Inflammatory macrophage (primary cell): Measurements from ENCODE around the gene ZIC1.

Experiments used
- DNase-seq, 2 donors: peaks; one replicate each; pipeline ENCODE4 v3.0.0-alpha.2; 2020 to 2022
- total RNA-seq, 18 experiments: gene quantifications; one replicate each; lab custom pipeline; 2026; ENCODE audit warnings: mixed read lengths in 6 of 18, inconsistent platforms in 2 of 18; lab: John Stamatoyannopoulos, UW

ZIC1 gene
- total RNA-seq = 0 to 0.15 (median 0) reads per million in 18 experiments

- no peak for DNase-seq
These were observed at the start of gene ZIC1 for GRCh38 chr3:147409143-147410115. TSS of gene ZIC1 (plus strand) at chr3:147409365. CDS start at chr3:147410113, 748 bp downstream.

GRCh38 chr3:147360051-147360439, 49.1 kb upstream of the ZIC1 start:
- DNase-seq = no peak

- no peak for DNase-seq
These were observed 48.3 kb upstream of the ZIC1 start for GRCh38 chr3:147360646-147361453.

GRCh38 chr3:147361454-147362420, 47.4 kb upstream of the ZIC1 start:
- peak; percentile 12 to 27 for DNase-seq

GRCh38 chr3:147364771-147365170, 44.4 kb upstream of the ZIC1 start:
- DNase-seq = no peak

GRCh38 chr3:147365196-147366115, 43.7 kb upstream of the ZIC1 start:
- no peak for DNase-seq

- DNase-seq = no peak
These were observed 41.5 kb upstream of the ZIC1 start for GRCh38 chr3:147367676-147368075.

- DNase-seq = no peak
These were observed 41.0 kb upstream of the ZIC1 start for GRCh38 chr3:147368151-147368550.

- no peak for DNase-seq
These were observed 40.5 kb upstream of the ZIC1 start for GRCh38 chr3:147368561-147369221.

GRCh38 chr3:147369231-147369630, 39.9 kb upstream of the ZIC1 start:
- no peak for DNase-seq

GRCh38 chr3:147369661-147370123, 39.5 kb upstream of the ZIC1 start:
- DNase-seq = no peak

GRCh38 chr3:147370349-147370748, 38.8 kb upstream of the ZIC1 start:
- DNase-seq = no peak

GRCh38 chr3:147371140-147371539, 38.0 kb upstream of the ZIC1 start:
- no peak for DNase-seq

GRCh38 chr3:147371771-147372340, 37.3 kb upstream of the ZIC1 start:
- DNase-seq = no peak

GRCh38 chr3:147372525-147373027, 36.6 kb upstream of the ZIC1 start:
- no peak for DNase-seq

- DNase-seq = no peak
These were observed 35.9 kb upstream of the ZIC1 start for GRCh38 chr3:147373301-147373700.

GRCh38 chr3:147377412-147378367, 31.5 kb upstream of the ZIC1 start:
- no peak for DNase-seq

- DNase-seq = no peak
These were observed 29.5 kb upstream of the ZIC1 start for GRCh38 chr3:147379651-147380050.
